ELF-1 (cell line): ENCODE data around the gene SESN1.

ENCODE experiments used
- DNase-seq: peaks from one replicate; pipeline ENCODE4 v3.0.0-alpha.2; 2016; ENCODE audit warnings: low read depth, low spot score

Gene SESN1

GRCh38 chr6:108961077-108961476 lies 133.6 kb downstream of the SESN1 start:
- DNase-seq = no peak

- DNase-seq = no peak
Observed at GRCh38 chr6:108960601-108961000, 134.0 kb downstream of the SESN1 start.

GRCh38 chr6:108959972-108960582 lies 134.6 kb downstream of the SESN1 start:
- DNase-seq = no peak

GRCh38 chr6:108958900-108959770 lies 135.5 kb downstream of the SESN1 start:
- no peak for DNase-seq

GRCh38 chr6:108957221-108957620 lies 137.4 kb downstream of the SESN1 start:
- DNase-seq = no peak

GRCh38 chr6:108955329-108955949 lies 139.2 kb downstream of the SESN1 start:
- DNase-seq = no peak

- no peak for DNase-seq
Observed at GRCh38 chr6:108953681-108954080, 141.0 kb downstream of the SESN1 start.

GRCh38 chr6:108952776-108953486 lies 141.7 kb downstream of the SESN1 start:
- DNase-seq = no peak

- DNase-seq = no peak
Observed at GRCh38 chr6:108951351-108951953, 143.2 kb downstream of the SESN1 start.

- no peak for DNase-seq
Observed at GRCh38 chr6:108948181-108948661, 146.4 kb downstream of the SESN1 start.

- DNase-seq = no peak
Observed at GRCh38 chr6:108947114-108947854, 147.4 kb downstream of the SESN1 start.

- no peak for DNase-seq
Observed at GRCh38 chr6:108946695-108947094, 148.0 kb downstream of the SESN1 start.

- DNase-seq = no peak
Observed at GRCh38 chr6:108945681-108946159, 148.9 kb downstream of the SESN1 start.

- DNase-seq = no peak
Observed at GRCh38 chr6:108944707-108945680, 149.7 kb downstream of the SESN1 start.

- no peak for DNase-seq
Observed at GRCh38 chr6:108944071-108944470, 150.6 kb downstream of the SESN1 start.

GRCh38 chr6:108942556-108943492 lies 151.8 kb downstream of the SESN1 start:
- no peak for DNase-seq

- DNase-seq = no peak
Observed at GRCh38 chr6:108941859-108942258, 152.8 kb downstream of the SESN1 start.

GRCh38 chr6:108941281-108941680 lies 153.4 kb downstream of the SESN1 start:
- DNase-seq = no peak
